GM21723 (cell line): ENCODE results near the gene PPP1R12A.

Experiments
- ATAC-seq: cut with Tn5 transposase; IDR thresholded peaks from one replicate; pipeline ENCODE4 v1.9.1; 2021; ENCODE audit warnings: mild to moderate bottlenecking, moderate library complexity; ENCODE audit not compliant: unreplicated experiment

The PPP1R12A gene

DNA sequence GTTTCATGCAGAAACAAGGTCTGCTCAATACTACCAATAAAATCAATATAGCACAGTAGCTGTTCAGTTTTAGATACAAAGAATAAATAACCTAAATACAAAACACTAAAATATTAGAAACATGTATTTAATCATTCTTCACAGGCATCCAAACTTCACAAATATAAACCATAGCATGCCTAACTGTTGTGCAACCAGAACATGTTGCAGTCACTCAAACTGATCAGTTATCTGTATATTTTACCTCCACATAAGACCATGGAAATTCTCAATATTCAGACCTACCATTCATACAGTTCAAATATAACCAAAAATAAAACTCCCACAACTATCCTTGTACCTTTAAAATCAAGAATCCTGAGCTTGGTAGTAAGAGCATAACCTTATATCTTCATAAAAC is 161.0 kb downstream of the PPP1R12A start:
- no peak for ATAC-seq

- no peak for ATAC-seq
These were observed 164.9 kb downstream of the PPP1R12A start for GRCh38 chr12:79769860-79770485.

DNA sequence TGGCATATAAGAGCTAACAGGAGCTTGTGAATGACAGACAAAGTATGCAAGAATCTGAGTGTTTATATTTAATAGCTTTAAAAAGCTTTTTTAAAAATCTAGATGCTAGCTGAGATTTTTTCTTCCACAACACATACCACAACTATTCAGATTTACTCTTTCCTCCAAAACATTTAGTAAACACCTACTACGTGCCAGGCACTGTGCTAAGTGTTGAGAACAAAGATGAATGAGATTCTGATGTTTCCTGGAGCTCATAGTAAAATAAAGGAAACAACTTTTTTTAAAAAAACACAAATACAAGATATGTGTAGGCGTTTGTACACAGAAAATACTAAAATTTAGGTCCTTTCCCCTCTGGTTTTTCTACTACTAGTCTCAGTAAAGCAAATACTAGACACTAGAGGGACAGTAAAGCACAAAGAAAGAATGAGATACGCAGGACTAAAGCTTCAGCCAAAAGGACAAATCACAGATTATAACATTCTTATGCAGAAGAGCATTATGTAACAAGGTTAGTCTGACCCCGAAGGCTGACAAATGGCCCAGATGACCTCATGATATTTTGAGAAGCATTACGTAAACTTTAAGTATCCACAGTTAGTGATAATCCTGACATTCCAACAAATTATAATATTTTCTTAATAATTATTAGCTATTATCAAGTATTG is 165.6 kb downstream of the PPP1R12A start:
- no peak for ATAC-seq

DNA sequence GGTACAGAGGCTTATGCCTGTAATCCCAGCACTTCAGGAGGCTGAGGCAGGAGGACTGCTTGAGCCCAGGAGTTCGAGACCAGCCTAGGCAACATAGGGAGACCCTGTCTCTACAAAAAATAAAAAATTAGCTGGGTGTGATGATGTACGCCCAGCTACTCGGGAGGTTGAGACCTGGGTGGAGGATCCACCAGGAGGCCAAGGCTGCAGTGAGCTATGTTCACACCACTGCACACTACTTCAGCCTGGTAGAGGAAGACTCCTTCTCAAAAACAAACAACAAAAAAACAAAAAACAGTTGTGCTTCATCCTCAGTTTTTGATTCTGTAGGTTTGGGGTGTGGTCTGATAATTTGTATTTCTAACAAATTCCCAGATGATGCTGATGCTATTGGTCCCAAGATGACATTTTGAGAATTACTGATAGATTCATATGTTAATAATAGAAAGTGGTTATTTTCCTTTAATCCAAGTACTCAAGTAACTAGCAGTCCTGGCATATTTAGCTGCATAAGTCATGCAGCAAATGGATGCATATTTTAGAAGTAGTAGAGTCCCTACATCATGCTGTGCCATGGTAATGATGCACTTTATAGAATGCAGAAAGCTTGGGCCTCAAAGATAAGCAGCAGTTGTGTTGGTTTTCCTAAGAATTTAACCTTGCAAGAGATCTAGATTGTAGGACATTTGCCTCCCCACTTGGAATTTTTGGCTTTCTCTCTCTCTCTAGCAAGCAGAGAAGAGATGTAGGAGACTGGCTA is 168.0 kb downstream of the PPP1R12A start:
- no peak for ATAC-seq

DNA sequence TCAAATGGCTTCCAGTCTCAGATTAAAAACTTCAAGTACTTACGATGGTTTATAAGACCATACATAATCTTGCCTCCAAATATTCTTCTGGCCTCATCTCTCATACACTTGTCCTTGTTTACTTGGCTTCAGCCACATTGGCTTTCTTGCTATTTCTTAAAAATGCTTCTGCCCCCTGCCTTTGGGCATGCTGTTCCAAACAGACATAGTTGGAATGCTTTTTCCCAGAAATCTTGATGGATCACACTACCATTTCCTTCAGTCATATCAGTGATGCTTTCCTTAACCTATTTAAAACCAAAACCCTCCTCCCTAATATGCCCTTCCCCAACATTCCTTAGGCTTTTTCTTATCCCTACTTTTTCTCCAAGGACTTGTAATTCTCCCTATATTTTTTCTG is 169.7 kb downstream of the PPP1R12A start:
- ATAC-seq, result no peak

DNA sequence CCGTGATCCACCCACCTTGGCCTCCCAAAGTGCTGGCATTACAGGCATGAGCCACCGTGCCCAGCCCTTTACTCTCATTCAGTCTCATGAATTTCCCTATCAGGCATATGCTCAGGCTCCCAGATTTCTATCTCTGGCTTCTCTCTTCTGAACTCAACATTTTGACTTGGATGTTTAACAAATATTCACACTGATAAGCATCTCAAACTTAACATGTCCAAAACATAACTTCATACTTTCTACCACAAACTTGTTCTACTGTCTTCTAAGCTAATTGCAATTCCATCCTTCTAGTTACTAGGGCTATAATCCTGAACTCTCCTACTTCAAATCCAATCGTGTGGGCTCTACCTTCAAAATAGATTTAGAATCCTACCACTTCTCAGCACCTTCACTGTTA is 170.3 kb downstream of the PPP1R12A start:
- no peak for ATAC-seq

GRCh38 chr12:79763766-79764452 is 171.0 kb downstream of the PPP1R12A start:
- ATAC-seq, result no peak

- no peak for ATAC-seq
These were observed 173.6 kb downstream of the PPP1R12A start for GRCh38 chr12:79761341-79761740.

DNA sequence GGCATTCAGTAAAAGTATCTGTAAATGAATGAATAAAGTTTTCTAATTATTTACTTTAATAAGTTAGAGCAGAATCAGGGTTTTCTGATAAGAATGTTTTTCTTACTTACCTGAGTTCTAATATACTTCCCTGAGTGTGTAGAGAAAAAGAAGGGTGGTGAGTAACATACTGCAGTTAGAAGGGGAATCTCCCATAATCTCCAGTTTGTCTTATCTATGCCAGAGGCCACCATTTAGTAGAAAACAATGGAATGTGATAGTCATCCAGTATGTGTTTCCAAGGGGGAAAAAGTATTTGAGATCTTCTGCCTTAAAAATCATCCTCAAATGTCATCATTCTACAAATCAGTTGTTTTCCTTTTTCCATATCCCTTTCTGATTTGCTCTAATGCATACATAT is 187.6 kb downstream of the PPP1R12A start:
- no peak for ATAC-seq

GRCh38 chr12:79737875-79738718 is 196.8 kb downstream of the PPP1R12A start:
- peak; percentile 85 for ATAC-seq

DNA sequence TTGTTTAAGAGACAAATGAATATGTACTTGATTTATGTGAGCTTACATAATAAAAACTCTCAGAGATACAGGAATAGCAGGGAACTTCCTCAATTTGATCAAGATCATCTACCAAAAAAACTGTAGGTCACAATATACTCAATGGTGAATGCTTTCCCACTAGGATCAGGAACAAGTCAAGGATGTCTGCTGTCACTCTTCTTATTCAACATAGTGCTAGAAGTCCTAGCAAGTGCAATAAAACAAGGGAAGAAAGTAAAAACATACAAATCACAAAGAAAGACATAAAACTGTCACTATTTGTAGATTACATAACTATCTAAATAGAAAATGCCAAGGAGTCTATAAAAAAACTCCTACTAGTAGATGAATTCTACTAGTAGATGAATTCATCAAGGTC is 202.3 kb downstream of the PPP1R12A start:
- ATAC-seq, result no peak

GRCh38 chr12:79725987-79726386 is 208.9 kb downstream of the PPP1R12A start:
- ATAC-seq, result no peak
